ENCODE measurements around the gene RABEP1.

Gene RABEP1

GRCh38 chr17:5434984-5435383 is 152.9 kb downstream of the RABEP1 start:
- H3K27me3 ChIP-seq: no peaks in the 10 kb centered on the region
- H3K9me3 ChIP-seq: no peaks in the 10 kb centered on the region
- no peak for DNase-seq
- no peak overlapping the region for H3K27ac ChIP-seq
- intact Hi-C loops (cut with DNase I; ENCODE audit: low total_unique reads): no loop called here
- peaks cover 0 to 24% (median 18%) of the 10 kb centered on the region in 4 donors for H3K4me1 ChIP-seq
- no peak for TF ChIP-seq CTCF (IDR thresholded peaks at IDR 0.05)
- H3K4me3 ChIP-seq: no peak overlapping the region
- peaks cover 45 to 66% (median 63%) of the 10 kb centered on the region in 3 donors for H3K36me3 ChIP-seq
